ENCODE data around the gene NUP133. TPM values are rescaled to one million over a fixed set of nuclear protein-coding genes. Genes with fewer than 3 reads are reported as not detected.
"Not testable (repeated sequence)": the region's sequence is repeated elsewhere in the genome, so short reads cannot be mapped to it uniquely, and the experiment has no call there.

Gene NUP133
- total and polyA plus RNA-seq, 2 of the 4 experiments (the other 2 are of a cell fraction): 13.4 to 30.5 TPM

DNA sequence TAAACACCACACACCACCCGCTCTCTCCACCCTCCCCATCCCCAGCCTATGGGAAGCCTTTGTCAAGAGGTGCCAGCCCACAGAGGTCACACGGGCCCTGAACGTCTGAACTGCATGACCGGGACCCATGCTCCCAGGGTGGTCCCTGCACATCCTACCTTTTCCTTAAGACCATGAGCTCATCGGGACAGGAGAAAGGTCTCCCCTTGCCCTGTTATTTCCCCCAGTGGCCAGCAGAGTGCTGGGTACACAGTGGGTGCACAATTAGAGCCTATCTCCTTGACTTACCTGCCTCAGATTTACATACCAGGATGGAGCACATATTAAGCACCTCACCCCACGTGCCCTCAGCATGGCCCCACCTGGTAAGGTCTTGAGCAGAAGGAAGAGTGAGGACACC is 105.1 kb downstream of the NUP133 start:
- Histone ChIP-seq H2AFZ (replicated peaks; ENCODE audit: low read length, poor library complexity) (peak overlapping the region; percentile 43), H3K79me1 (ENCODE audit: low read depth in 1 of 2, low read length in 2 of 2) (no peaks in the 10 kb centered on the region), H4K5ac (ENCODE audit: low read depth, low read length) (no peak overlapping the region), H3K36me3 (ENCODE audit: control insufficient read depth, insufficient read depth, low read length) (no peaks in the 10 kb centered on the region), H3K4me1 (ENCODE audit: control insufficient read depth, insufficient read depth, low read length) (no peaks in the 10 kb centered on the region; the same call in 1 of the 2 replicates), H2AK5ac (ENCODE audit: low read depth, low read length) (no peak overlapping the region), H3K9ac (ENCODE audit: low read depth, low read length) (no peak overlapping the region), H2BK5ac (ENCODE audit: low read depth, low read length, poor library complexity, severe bottlenecking) (no peak overlapping the region), H3K4ac (ENCODE audit: low read depth, low read length) (no peak overlapping the region), H3K27me3 (ENCODE audit: control insufficient read depth, insufficient read depth, low read length) (peaks cover 56% of the 10 kb centered on the region), H3K9me1 (ENCODE audit: insufficient read depth, low read length) (no peaks in the 10 kb centered on the region), H3K18ac (ENCODE audit: low read depth, low read length) (no peak overlapping the region), H2AK9ac (replicated peaks; ENCODE audit: low read depth, low read length, poor library complexity) (no peak overlapping the region), H2BK20ac (ENCODE audit: low read depth, low read length) (no peak overlapping the region), H4K91ac (ENCODE audit: insufficient read depth, low read depth, low read length) (no peak overlapping the region), H3K4me2 (ENCODE audit: low read depth, low read length) (no peak overlapping the region), H4K20me1 (ENCODE audit: insufficient read depth, low read length) (no peaks in the 10 kb centered on the region), H3K9me3 (ENCODE audit: control insufficient read depth, insufficient read depth, low read length) (no peaks in the 10 kb centered on the region), H4K8ac (ENCODE audit: low read depth in 2 of 2, low read length in 2 of 2) (no peak overlapping the region), H3K27ac (ENCODE audit: insufficient read depth, low read length) (no peak overlapping the region), H3K56ac (ENCODE audit: extremely low read depth, insufficient read depth, low read length) (no peak overlapping the region), H2BK120ac (ENCODE audit: low read depth, low read length) (no peak overlapping the region), H3K23ac (ENCODE audit: low read depth, low read length) (no peak overlapping the region), H2BK15ac (ENCODE audit: low read depth, low read length) (no peak overlapping the region), H3K14ac (replicated peaks; ENCODE audit: low read depth, low read length) (no peak overlapping the region), H3K4me3 (ENCODE audit: insufficient read depth, low read depth, low read length) (no peak overlapping the region)
- BruUV-seq (replicated peaks): no TSS peak
- ChIA-PET CTCF (no interaction called here), POLR2A (ENCODE audit: unreplicated experiment) (no interaction called here)
- DNase-seq (no peak), ATAC-seq (ENCODE audit: low read depth) (no peak)
- dilution Hi-C loops (cut with HindIII; ENCODE audit: low sequenced_read_pairs, unreplicated experiment): no loop called here
- in situ Hi-C loops (cut with MboI; ENCODE audit: low sequenced_read_pairs): no loop called here
- intact Hi-C loops (cut with micrococcal nuclease): no loop called here
- TF ChIP-seq MAFK (IDR thresholded peaks at IDR 0.05; ENCODE audit: low read depth, low read length) (no peak), NFE2L2 (IDR thresholded peaks at IDR 0.05; ENCODE audit: low read depth, low read length) (no peak), RAD21 (IDR thresholded peaks at IDR 0.05; ENCODE audit: low read length) (no peak), RCOR1 (IDR thresholded peaks at IDR 0.05; ENCODE audit: insufficient replicate concordance, low read length) (no peak), CEBPB (IDR thresholded peaks at IDR 0.05; ENCODE audit: low read depth, low read length) (no peak), SMC3 (IDR thresholded peaks at IDR 0.05; ENCODE audit: low read depth, low read length) (no peak)
- WGBS, 2 experiments (ENCODE audit: extremely low coverage in 2 of 2, insufficient read length in 1 of 2): no CpG with 5 or more reads among the region's 6 CpGs

DNA sequence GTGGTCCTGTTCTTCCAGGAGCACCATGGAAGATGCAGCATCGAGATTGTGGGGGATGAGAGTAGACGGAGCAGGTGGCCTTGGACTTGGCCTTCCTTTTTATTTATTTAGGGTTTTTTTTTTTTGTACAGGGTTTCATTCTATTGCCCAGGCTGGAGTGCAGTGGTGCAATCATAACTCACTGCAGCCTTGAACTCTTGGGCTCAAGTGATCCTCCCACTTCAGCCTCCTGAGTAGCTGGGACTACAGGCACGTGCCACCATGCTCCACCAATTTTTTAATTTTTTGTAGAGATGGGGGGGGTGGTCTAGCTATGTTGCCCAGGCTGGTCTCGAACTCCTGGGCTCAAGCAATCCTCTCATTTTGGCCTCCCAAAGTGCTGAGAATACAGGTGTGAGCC is 105.8 kb downstream of the NUP133 start:
- H2BK5ac ChIP-seq (ENCODE audit: low read depth, low read length, poor library complexity, severe bottlenecking); H3K4ac ChIP-seq (ENCODE audit: low read depth, low read length); H3K18ac ChIP-seq (ENCODE audit: low read depth, low read length); H2BK15ac ChIP-seq (ENCODE audit: low read depth, low read length); DNase-seq; H4K20me1 ChIP-seq (ENCODE audit: insufficient read depth, low read length); H3K79me1 ChIP-seq (ENCODE audit: low read depth in 1 of 2, low read length in 2 of 2); intact Hi-C loops (cut with micrococcal nuclease); dilution Hi-C loops (cut with HindIII; ENCODE audit: low sequenced_read_pairs, unreplicated experiment); H2BK120ac ChIP-seq (ENCODE audit: low read depth, low read length); H3K4me1 ChIP-seq (ENCODE audit: control insufficient read depth, insufficient read depth, low read length); H4K5ac ChIP-seq (ENCODE audit: low read depth, low read length); H2AK5ac ChIP-seq (ENCODE audit: low read depth, low read length); in situ Hi-C loops (cut with MboI; ENCODE audit: low sequenced_read_pairs); POLR2A ChIA-PET (ENCODE audit: unreplicated experiment); H4K91ac ChIP-seq (ENCODE audit: insufficient read depth, low read depth, low read length); H2AFZ ChIP-seq (replicated peaks; ENCODE audit: low read length, poor library complexity); H3K4me2 ChIP-seq (ENCODE audit: low read depth, low read length); H3K9me1 ChIP-seq (ENCODE audit: insufficient read depth, low read length); H3K14ac ChIP-seq (replicated peaks; ENCODE audit: low read depth, low read length); ATAC-seq (ENCODE audit: low read depth); H3K4me3 ChIP-seq (ENCODE audit: insufficient read depth, low read depth, low read length); H4K8ac ChIP-seq (ENCODE audit: low read depth in 2 of 2, low read length in 2 of 2); H3K36me3 ChIP-seq (ENCODE audit: control insufficient read depth, insufficient read depth, low read length); CTCF ChIA-PET; H3K9me3 ChIP-seq (ENCODE audit: control insufficient read depth, insufficient read depth, low read length); H3K56ac ChIP-seq (ENCODE audit: extremely low read depth, insufficient read depth, low read length); H3K23ac ChIP-seq (ENCODE audit: low read depth, low read length); H3K9ac ChIP-seq (ENCODE audit: low read depth, low read length); H2BK20ac ChIP-seq (ENCODE audit: low read depth, low read length); H2AK9ac ChIP-seq (replicated peaks; ENCODE audit: low read depth, low read length, poor library complexity); BruUV-seq (replicated peaks); H3K27ac ChIP-seq (ENCODE audit: insufficient read depth, low read length): not testable (repeated sequence)
- H3K27me3 ChIP-seq (ENCODE audit: control insufficient read depth, insufficient read depth, low read length): peaks cover 50% of the 10 kb centered on the region
- WGBS, 2 experiments (ENCODE audit: extremely low coverage in 2 of 2, insufficient read length in 1 of 2): 0% methylated on average over 1 of the region's 4 CpGs; no CpG with 5 or more reads in 1 of the 2 experiments
